GM03348 (cell line): ENCODE measurements around the gene FOXK2.
A peak's percentile ranks its signal among the peaks of the same experiment; 100 is the strongest.

Experiments
- DNase-seq: peaks from one replicate; pipeline ENCODE4 v3.0.0; 2012; ENCODE audit warnings: low spot score

Gene FOXK2

DNA sequence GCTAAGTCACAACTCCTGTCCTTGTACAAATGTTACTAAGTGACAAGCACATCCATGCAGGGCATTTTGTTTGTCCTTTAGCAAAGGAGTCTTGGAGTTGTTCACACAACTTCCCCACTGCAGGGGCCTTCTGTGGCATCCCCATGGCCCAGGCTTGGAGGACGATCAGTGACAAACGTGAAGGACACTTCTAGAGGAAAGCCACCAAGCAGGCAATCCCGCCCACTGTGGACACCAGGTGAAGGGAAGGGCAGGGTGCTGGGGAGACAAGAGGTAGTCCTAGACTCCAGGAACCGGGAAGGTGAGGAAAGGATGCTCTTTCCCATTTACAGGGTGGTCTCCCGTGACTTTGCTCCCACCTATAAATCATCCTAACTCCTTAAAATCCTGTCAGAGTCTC lies 124.6 kb downstream of the FOXK2 start:
- no peak for DNase-seq

DNA sequence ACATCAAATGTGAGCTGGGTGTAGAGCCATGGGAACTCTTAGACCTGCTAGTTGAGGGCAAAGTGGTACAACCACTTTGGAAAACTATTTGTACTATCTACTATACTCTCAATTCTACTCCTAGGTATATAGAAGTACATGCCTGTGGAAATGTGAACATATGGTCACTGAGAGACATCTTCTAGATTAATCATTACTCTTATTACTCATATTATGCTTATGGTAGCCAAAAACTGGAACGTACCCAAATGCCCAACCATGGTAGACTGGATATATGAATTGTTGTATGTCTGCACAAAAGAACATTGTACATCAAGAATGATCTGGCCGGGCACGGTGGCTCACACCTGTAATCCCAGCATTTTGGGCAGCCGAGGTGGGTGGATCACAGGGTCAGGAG lies 126.0 kb downstream of the FOXK2 start:
- DNase-seq, result no peak

DNA sequence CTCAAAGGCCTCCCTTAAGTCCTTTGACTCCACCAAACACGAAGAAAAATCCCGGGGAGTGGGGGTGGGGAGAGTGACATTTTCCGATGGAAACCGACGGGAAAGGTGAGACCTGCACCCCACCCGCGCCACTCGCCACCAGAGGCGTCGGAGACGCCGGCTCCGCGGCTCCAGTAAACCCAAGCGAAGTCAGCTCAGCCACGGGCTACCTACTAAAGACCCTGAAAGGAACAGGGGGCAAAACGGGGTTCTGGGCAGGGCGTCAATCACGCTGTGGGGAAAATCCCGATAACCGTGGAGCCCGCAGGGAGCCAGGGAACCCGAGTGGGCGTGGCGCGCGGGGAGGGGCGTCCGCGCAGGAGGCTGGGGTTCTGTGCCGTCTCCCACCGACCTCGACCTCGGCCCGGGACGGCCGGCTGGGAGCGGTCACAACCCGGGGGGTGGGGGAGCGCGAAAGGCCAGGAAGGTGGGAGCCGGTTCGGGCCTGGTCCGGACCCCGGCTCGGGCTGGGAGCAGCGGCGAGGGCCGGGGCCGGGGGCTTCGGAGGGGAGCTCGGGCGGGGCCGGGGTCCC lies 128.1 kb downstream of the FOXK2 start:
- DNase-seq, result peak; percentile 76

DNA sequence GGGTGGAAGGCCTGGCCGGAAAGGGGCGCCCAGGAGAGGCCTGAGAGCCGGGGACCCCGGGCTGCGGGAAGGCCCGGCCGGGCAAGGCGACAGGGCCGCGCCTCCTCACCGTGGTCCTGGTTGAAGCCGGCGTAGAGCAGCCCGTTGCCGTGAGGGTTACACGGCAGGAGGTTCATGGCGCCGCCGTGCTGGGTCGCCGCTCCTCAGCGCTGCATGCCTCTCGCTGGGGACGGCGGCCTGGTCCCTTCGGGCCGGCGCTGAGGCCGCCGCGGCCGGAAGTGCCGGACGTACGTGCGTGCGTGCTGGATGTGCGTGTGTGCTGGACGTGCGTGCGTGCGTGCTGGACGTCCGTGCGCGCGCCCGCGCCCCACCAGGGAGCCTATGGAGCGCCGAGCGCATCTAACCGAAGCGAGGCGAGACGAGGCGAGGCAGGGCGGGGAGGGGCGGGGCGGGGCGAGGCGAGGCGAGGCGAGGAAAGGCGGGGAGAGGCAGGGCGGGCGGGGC lies 128.7 kb downstream of the FOXK2 start, which contains the start of gene WDR45B:
Gene WDR45B (minus strand): TSS at position 280 of the 504 bp plus-strand sequence. CDS start 104 bp downstream, at position 176.
- DNase-seq, result peak; percentile 99

DNA sequence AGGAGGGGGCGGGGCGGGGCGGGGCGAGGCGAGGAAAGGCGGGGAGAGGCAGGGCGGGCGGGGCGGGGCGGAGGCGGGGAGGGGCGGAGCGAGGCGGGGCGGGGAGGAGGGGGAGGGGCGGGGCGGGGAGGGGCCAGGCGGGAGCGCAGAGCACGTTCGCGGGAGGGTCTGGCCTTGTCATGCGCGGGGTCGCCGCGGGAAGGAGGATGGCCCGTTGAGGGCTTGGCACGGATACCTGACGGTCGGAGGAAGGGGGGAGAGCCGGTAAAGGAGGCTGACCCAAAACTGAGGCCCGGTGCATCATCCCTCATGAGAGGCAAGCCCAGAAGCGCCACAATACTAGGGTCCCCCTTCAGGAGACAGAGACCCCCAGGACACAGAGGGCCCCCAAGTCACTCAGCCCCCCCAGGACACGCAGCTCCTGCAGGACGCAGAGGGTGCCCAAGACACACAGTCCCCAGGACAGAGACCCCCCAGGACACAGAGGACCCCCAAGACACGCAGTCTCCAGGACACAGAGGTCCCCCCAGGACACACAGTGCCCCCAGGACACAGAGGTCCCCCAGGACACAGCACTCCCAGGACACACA lies 129.3 kb downstream of the FOXK2 start:
- DNase-seq, result peak; percentile 90

DNA sequence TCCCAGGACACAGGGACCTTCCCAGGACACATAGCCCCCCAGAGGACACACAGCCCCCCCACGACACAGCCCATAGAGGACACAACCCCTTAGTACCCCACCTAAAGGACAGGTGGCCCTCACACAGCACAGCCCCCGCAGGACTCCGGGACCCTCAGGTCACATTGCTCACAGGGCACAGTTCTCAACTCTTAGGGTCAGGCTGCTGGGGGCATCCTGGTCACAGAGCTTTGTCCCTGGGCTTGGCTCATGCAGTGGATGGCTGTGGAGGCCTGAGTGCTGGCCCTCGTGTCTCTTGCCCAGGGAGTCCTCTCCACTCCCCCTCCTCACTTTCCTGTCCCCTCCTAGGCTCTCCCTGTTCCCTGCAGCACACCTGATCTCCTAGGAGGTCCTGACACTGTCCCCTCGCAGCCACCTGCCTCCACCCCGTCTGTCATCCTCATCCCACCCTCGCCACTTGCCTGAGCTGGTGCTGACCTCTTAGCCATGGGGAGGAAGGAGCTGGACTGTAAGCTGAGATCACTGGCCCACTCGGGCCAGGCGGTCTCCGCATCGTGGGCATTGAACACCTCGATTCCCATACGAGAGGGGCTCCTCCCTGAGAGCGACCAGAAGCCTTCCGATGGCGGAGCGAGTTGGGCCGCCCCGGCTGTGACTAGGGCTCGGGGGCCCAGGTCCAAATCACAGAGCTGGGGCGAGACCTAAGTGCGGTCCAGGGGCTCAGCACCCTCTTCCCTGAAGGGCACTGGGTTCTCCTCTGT lies 130.1 kb downstream of the FOXK2 start:
- no peak for DNase-seq

DNA sequence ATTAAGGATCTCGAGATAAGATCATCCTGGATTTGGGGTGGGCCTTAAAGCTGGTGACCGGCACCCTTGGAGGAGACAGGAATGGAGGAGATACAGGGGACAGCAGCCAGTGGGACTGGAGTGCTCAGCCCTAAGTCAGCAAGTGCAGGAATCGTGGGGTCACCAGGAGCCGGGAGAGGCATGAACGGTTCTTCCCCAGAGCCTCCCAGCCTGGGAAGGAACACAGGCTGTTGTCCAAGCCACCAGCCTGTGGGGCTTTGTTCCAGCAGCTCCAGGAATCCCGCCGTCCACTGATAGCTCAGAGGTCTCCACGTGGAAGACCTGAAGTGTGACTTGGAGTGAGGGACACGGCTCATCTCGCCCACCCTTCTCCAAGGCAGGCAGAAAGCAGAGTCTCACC lies 131.2 kb downstream of the FOXK2 start:
- DNase-seq, result no peak

DNA sequence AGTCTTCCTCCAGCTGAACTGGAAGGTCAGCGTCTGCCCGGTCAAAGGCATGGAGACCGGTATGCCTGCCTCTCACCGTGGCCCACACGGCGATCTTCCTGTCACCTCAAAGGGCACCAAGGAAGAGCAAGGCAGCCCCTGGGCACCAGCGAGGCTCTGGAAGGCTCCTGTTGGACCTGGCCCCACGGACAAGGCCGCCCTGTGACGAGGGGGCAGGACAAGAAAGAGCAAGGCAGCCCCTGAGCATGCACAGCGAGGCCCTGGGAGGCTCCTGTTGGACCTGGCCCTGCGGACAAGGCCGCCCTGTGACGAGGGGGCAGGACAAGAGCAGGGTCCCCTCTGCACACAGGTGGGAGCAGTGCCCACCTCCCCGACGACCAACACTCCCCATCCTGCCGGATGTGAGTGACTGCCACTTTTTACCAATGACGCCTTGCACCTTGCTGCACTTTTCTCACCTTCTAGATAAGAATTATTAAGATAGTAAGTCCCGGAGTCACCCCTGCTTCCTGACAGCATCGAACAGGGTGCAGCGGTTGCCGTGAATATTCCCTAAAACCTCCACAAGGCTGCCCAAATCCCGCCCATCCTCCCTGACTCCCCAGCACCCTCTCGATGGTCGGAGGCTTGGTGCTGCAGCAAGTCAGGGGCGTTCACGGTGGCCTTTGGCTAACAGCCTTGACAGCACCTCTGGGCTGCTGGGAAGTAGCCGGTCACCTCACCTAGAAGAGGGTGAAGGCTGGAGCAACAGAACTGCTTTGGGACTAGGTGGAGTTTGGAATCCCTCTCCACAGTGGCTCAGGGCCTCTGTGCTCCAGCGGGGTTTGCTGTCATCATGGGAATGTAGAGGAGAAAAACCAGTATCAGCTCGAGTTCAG lies 134.4 kb downstream of the FOXK2 start:
- no peak for DNase-seq
